Hematopoietic multipotent progenitor cell treated with erythropoietin and hydrocortisone succinate and interleukin-3 and kit ligand, for 17 days (in vitro differentiated cells): ENCODE measurements around the gene PSMD11.
A peak's percentile ranks its signal among the peaks of the same experiment; 100 is the strongest.
"Not testable (repeated sequence)": the region's sequence is repeated elsewhere in the genome, so short reads cannot be mapped to it uniquely, and the experiment has no call there.

Source experiments
- DNase-seq: peaks from one replicate; pipeline ENCODE4 v3.0.0-alpha.2; 2015; ENCODE audit warnings: low spot score

The PSMD11 gene

DNA sequence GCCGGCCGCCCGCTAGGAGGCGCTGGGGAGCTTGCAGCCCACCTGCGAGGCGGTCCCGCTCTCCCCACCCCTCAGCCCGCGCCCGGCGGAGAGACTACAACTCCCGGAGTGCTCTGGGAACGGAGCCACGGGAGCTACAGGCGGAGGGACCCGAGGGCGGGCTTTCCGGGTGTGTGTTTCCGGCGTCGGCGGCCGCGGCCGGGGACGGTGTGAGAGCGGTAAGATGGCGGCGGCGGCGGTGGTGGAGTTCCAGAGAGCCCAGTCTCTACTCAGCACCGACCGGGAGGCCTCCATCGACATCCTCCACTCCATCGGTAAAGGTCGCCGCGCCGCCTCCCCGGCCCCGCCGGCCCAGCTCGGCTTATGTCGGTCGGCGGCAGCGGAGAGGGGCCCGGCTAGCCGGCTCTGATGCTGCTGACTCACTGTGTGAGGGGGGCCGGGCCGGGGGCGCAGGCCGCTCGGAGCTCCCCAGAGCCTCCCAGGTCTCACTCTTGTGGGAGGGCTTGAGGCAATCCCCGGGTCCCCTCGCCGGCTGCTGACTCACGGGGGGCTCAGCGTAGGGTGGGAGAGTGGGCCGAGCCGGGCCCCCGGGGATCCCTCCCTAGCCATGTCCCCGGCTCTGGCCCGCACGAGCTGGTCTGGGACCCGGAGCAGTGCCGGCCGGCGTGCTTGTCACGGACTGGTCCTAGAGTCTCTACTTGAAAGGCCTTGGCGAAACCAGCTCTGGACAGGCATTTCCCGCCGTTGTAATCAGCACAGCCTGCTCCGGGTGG is at the start of gene PSMD11:
Gene PSMD11 (plus strand): TSS at position 210 of the 773 bp plus-strand sequence. CDS start 14 bp downstream, at position 224.
- DNase-seq: peak; percentile 91

- no peak for DNase-seq
Measured at GRCh38 chr17:32396343-32396742, 48.0 kb upstream of the PSMD11 start.

- DNase-seq: no peak
Measured at GRCh38 chr17:32398946-32399345, 45.4 kb upstream of the PSMD11 start.

DNA sequence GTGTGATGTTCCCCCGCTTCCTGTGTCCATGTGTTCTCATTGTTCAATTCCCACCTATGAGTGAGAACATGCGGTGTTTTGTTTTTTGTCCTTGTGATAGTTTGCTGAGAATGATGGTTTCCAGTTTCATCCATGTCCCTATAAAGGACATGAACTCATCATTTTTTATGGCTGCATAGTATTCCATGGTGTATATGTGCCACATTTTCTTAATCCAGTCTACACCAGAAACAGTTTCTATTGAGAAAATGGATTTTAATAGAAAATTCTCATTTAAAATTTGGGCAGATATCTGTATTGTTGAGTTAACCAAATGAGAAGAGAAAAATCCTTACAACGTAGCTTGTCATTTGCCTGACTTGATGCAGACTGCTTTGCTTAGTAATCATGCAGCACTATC is 34.2 kb upstream of the PSMD11 start:
- DNase-seq: not testable (repeated sequence)

DNA sequence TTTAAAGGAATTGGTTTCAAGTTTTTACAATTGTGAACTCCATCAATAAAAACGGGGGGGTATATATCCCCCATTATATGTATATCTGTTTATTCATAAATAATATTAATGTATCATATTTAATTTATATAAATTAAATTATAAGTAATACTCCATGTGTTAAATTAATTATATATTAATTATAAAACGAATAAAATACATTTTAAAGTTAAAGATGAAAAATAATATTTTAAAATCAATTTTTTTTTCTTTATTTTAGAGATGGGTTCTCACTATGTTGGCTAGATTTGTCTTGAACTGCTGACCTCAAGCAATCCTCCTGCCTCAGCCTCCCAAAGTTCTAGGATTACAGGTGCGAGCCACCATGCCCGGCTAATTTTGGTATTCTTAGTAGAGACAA is 17.4 kb upstream of the PSMD11 start:
- no peak for DNase-seq

DNA sequence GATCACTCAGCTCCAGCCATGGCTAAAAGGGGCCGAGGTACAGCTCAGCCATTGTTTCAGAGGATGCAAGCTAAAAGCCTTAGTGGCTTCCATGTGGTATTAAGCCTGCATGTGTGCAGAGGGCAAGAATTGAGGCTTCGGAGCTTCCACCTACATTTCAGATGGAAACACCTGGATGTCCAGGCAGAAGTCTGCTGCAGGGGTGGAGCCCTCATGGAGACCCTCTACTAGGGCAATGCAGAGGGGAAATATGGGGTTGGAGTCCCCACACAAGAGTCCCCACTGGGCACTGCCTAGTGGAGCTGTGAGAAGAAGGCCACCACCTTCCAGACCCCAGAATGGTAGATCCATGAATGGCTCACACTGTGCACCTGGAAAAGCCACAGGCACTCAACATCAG is 14.7 kb upstream of the PSMD11 start:
- DNase-seq: no peak

GRCh38 chr17:32440722-32441121 is 3.6 kb upstream of the PSMD11 start:
- no peak for DNase-seq

GRCh38 chr17:32441886-32442285 is 2.4 kb upstream of the PSMD11 start:
- no peak for DNase-seq

DNA sequence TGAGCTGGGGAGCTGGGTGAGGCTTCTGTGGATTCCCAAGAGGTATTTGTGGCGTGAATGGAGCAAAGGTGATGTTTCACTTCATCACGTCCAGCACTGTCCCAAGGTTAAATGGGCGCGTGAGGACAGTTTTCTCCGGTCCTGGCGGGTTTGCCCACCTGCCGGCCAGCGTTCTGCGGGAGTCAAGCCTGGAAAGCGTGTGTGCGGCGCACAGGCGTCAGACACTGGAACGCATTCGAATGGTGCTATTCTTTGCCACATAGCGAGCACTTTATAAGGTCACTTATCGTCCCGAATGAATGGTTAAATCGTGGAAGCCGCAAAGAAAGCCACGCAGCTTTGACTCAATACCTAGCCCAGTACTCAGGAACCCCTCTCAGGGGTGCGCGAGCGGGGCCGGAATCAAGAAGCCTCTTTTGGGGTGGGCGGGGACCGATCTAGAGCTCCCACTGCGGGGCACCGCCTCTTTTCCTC is 446 bp upstream of the PSMD11 start:
- no peak for DNase-seq

GRCh38 chr17:32445074-32445415 is 735 bp downstream of the PSMD11 start:
- DNase-seq: peak; percentile 48

DNA sequence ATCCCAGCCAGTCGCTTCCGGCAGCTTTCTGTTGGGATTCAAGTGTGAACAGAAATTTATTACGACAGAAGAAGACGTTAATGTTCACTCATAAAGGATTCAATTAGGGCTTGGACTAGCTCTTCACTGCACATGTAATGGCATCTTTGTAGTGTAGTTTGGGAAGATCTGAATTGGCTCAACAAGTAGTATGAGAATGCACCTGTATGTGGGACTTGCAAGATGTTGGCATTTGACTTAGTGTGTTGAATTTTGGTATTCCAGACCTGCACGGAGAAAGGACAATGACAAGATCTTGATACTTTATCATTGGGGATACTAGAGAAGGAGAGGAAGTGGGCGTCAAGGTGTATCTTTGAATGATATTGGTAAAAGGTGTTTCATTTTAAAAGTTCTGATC is 1.2 kb downstream of the PSMD11 start:
- DNase-seq: peak; percentile 22

GRCh38 chr17:32445971-32446370 is 1.7 kb downstream of the PSMD11 start:
- peak; percentile 55 for DNase-seq

DNA sequence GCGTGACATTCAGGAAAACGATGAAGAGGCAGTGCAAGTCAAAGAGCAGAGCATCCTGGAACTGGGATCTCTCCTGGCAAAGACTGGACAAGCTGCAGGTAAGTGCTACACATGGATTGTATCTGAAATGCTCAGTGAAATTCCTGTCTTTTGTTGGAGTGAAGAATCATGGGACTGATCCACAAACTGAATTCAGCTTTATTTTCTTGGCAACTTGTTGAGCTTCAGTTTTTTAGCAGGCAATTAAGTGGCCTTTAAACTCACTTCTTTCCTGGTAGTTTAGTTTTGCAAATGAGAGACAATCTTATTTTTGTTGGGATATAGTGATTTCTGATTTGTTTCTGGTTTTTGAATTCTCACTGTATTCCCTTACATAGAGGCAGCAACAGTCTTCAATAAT is 2.6 kb downstream of the PSMD11 start:
- DNase-seq: no peak

DNA sequence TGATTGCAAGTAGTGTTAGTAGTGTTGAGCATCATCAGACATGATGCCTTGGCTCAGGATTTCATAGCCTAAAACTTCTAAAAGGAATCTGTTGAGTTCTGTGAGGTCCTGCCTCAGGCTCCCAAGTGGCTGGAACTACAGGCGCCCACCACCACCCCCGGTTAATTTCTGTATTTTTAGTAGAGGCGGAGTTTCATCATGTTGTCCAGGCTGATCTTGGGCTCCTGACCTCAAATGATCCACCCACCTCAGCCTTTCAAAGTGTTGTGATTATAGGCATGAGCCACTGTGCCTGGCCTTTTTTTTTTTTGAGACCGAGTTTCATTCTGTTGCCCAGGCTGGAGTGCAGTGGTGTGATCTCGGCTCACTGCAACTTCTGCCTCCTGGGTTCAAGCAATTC is 5.7 kb downstream of the PSMD11 start:
- DNase-seq: no peak

DNA sequence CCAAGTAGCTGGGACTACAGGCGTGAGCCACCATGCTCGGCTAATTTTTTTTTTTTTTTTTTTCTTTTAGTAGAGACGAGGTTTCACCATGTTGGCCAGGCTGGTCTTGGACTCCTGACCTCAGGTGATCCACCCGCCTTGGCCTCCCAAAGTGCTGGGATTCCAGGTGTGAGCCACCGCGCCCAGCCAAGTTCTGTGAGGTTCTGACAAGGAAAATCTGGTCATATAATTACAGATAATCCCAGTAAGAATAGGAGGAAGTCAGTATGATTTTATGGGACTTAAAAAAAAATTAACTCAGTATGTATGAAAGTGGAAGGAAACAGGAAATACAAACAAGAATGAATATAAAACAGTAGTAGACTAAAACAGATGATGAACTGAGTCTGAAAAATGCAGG is 6.1 kb downstream of the PSMD11 start:
- not testable (repeated sequence) for DNase-seq

DNA sequence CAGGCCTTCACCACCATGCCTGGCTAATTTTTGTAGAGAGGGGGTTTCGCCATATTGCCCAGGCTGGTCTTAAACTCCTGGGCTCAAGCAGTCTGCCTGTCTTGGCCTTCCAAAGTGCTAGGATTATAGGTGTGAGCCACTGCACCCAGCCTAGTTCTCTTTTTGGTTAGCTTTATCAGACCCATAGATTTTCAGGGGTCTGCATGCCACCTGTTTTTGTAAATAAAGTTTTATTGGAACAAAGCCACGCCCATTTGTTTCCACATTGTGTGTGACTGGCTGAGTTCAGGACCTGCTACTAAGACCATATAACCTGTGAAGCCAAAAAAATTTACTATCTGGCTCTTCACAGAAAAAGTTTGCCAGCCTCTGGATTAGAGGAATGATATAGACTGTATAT is 7.6 kb downstream of the PSMD11 start:
- DNase-seq: no peak

DNA sequence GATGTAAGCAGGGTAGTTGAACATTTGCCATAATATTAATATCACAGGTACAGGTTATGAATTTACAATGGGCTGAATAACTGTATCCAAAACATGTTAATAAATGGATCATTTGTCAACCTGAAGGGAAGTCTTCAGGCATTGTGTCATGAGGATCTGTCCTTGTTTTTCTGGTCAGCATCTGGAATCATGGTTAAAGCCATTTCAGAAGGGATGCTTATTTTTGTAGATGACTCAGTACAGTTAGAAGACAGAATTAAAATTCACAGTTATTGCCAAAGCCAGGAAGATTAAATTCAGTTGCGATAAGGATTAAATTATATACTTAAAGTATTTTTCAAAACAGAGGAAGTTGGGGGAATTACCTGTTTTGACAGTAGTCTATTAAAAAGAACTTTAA is 8.0 kb downstream of the PSMD11 start:
- no peak for DNase-seq

GRCh38 chr17:32453370-32453769 is 9.1 kb downstream of the PSMD11 start:
- no peak for DNase-seq

- DNase-seq: no peak
Measured at GRCh38 chr17:32458371-32458770, 14.1 kb downstream of the PSMD11 start.

- DNase-seq: no peak
Measured at GRCh38 chr17:32460054-32460453, 15.7 kb downstream of the PSMD11 start.

- DNase-seq: no peak
Measured at GRCh38 chr17:32461498-32461852, 17.2 kb downstream of the PSMD11 start.

- DNase-seq: peak; percentile 70
Measured at GRCh38 chr17:32461853-32462617, 17.7 kb downstream of the PSMD11 start.

GRCh38 chr17:32463304-32463703 is 19.0 kb downstream of the PSMD11 start:
- DNase-seq: no peak

DNA sequence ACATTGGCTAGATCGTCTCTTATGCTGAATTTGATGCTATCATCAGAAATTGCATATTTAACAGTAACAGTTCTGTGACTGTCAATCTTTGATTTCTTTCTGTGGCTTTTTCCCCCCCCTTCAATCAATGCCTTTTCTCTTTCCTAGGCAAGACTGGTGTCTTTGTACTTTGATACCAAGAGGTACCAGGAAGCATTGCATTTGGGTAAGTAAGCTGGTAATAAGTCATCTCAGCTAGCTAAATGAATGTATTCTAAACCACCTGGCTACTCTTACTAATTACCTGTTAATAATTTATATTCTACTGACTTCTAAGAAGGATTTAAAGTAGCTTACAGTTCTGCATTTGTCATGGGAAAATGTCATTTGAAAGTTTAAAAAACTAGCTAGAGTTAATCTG is 20.1 kb downstream of the PSMD11 start:
- no peak for DNase-seq
